Fibroblast of skin of right biceps (primary cell): ENCODE data around the gene DMXL2.
"Not testable (repeated sequence)": the region's sequence is repeated elsewhere in the genome, so short reads cannot be mapped to it uniquely, and the experiment has no call there.

Experiments
- DNase-seq: peaks from one replicate; pipeline ENCODE4 v3.0.0-alpha.2; 2013

Gene DMXL2

GRCh38 chr15:51623386-51623938 lies 891 bp upstream of the DMXL2 start:
- DNase-seq: peak; percentile 21

DNA sequence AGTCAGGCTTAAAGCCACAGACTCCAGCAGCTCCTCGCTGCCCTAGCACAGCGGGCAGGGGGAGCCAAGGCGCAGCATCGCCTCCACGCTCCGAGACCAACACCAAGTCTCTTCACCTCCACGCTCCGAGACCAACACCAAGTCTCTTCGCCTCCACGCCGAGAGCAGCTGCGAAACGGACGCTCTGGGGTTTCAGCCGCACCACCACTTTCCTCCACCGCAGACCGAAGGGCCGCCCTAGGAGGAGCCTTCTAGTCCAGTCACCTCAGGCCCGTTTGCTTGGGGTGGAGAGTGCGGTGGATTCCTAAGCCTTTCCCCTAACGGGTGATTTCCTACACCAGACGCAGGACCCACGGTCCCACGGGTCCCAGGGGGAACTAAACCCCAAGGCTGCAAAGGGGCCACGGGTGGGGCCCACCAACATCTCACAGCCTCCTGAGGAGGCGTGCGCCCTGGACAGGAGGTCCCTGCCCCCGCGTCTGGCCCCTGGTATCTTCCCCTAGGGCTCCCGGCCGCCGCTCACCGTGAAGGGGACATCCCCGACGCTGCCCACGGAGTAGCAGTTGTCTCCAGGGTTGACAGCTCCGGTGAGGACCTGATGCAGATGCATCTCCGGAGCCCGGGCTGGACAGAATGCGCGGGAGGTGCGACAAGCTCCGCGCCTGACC lies 501 bp downstream of the DMXL2 start:
- DNase-seq: peak; percentile 52

DNA sequence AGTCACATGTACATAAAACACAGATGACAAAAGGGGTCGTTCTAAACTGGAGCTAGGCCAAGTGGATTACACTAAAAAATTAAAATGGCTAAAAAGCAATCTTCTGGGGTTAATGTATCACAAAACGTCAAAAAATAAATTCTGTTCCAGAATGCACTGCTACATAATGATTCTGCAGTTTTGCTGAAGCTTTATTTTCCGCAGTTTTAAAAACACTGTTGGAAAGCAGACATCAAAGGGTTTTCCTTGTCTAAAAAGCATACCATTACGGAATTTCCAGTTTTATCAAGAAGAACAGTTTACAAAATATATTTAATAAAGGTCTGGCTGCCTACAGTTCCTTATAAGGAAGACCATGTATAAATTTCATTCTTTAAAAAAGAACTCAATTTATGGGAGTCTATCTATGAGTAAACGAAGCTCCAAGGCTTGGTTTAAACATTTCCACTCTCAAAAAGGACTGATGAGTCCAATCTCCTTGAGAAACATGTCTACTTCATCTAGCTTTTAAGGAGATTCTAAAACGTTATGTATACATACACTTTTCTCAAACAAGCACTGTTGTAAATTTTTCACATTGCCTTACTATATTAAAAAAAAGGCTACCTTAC lies 1.3 kb downstream of the DMXL2 start:
- no peak for DNase-seq

- DNase-seq: no peak
These were observed 1.9 kb downstream of the DMXL2 start for GRCh38 chr15:51620641-51621040.

GRCh38 chr15:51620122-51620521 lies 2.4 kb downstream of the DMXL2 start:
- DNase-seq: no peak

DNA sequence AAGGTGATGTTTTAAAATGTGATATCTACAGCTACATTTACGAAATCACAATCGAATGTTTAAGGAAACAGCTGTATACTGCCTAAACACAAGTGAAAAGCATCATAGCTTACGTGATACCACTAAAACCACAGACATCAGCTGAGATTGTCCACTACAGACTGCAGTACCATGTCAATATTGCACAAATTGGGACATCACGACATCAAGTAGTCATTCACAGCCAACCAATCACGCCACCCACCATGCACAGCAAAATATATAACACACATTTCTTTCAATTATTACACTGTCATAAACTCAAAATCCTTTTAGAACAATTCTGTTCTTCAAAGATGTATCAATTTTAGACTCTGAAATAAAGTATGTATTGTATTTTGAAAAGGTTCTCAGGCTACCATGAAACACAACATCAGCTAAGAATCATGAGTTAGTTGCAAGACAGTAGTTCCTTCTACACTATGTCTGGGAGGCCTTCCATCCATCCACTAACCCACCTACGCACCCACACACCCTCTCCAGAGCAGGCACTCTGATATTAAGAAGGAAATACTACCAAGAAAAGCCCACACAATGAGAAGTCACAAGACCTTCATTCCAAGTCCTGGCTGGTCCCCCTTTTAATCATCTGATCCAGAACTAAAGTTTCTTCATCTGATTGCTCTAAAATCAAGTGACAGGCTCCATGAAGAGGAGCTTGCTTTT lies 3.1 kb downstream of the DMXL2 start:
- DNase-seq: no peak

DNA sequence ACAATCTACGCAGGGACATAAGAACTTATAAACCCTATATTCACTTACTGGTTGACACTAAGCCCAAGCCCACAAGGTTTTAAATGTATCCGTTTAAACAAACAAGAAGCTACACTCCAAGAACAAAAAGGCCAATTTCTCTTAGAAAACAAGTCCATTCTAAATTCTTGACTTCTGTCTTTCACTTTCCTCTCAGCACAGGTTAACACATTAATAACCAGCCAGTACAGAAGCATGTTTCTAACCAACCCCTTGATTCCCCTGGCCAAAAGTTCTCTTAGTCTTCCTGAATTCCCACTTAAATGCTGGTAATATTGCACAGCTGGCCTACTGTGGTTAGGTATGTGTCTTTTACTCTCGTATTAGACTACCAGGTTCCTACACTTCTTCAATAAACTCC lies 4.7 kb downstream of the DMXL2 start:
- no peak for DNase-seq

- DNase-seq: no peak
These were observed 8.6 kb downstream of the DMXL2 start for GRCh38 chr15:51613951-51614350.

- not testable (repeated sequence) for DNase-seq
These were observed 9.9 kb downstream of the DMXL2 start for GRCh38 chr15:51612669-51613068.

DNA sequence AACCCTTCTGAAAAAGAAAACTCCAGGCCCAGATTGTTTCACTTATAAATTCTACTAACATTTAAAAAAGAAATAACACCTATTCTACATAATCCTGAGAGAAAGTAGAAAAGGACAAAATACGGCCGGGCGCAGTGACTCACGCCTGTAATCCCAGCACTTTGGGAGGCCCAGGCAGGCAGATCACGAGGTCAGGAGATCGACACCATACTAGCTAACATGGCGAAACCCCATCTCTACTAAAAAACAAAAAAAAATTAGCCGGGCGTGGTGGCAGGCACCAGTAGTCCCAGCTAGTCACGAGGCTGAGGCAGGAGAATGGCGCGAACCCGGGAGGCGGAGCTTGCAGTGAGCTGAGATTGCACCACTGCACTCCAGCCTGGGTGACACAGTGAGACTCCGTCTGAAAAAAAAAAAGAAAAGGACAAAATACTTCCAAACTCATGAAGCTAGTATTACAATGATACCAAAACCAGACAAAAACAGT lies 19.1 kb downstream of the DMXL2 start:
- not testable (repeated sequence) for DNase-seq

DNA sequence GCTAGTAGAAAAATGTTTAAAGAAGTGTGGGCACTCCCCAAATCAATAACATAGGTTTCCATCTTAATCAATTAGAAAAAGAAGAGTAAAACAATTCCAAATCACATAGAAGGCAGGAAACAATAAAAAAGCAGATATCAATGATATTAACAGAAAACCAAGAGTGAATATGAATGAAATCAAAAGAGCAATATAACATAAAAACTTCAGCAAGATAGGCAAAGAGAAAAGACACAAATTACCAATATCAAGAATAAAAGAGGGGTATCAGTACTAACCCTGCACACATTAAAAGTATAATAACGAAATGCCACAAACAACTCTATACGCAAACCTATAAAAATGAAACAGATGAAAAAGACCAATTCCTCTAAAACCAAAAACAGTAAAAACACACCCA lies 19.6 kb downstream of the DMXL2 start:
- DNase-seq: no peak

- DNase-seq: no peak
These were observed 20.1 kb downstream of the DMXL2 start for GRCh38 chr15:51602484-51602883.

DNA sequence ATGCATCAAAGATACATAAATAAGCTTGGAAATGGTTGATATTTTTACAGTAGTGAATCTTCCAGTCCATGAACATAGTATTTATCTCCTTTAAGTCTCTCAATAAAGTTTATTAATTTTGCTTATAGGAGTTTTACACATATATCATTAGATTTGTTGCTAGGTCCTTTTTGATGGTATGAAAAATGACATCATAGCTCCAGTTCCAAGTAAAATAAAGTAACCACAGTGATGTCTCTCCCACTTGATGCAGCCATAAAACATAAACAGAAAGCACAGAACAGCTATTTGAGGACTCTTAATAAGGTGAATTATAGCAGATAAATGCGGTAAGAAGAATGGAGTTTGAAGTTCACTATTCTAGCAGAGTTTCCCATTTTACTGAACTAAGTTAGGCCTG lies 20.8 kb downstream of the DMXL2 start:
- no peak for DNase-seq

DNA sequence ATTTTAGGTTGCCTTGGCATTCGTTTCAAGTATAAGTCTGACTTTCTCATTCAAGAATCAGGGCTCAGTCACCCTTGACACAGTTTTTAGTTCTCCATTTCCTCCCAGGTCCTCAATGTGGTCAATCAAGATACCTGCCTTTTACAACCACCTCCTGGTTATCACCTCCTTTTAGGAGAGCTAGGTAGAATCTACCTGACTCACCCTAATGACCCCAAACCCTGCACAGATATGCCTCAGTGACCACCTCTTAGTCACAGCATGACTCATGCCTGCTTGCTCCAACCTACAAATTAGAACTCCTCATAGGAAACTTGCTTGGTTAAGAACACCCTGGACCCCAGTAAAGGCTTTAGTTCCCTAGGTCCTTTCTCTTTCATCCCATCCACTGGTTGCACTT lies 22.5 kb downstream of the DMXL2 start:
- peak; percentile 27 for DNase-seq

DNA sequence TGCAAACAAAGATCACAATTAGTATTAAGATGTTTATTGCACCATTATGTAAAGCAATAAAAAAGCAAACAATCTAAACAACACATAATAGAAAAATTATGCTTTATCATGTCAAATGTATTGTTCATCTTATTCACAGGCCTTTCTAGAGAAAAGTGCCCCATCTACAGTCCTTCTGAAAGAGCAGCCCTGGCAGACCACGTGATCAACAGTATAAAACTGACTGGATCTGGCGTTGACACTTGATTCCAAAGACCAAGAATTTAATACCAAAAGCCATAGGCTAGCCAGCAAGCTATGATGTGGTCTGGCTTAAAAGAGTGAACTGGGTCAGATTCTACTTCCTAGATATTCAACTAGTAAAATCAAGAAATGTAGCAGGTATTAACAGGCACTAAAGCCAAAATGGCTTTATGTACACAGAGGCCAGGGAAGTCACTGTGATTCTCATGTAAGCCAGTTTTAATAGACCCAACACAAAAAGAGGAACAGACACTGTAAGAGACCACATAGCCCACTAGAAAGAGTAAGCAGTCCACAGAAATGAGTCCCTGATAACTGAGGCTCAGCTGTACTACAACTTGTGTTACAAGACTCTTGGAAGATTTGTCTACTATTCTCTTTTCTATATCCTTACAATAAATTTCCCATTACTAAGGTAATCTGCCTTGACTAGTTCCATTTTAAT lies 32.5 kb downstream of the DMXL2 start:
- no peak for DNase-seq

- DNase-seq: no peak
These were observed 33.6 kb downstream of the DMXL2 start for GRCh38 chr15:51588966-51589365.

DNA sequence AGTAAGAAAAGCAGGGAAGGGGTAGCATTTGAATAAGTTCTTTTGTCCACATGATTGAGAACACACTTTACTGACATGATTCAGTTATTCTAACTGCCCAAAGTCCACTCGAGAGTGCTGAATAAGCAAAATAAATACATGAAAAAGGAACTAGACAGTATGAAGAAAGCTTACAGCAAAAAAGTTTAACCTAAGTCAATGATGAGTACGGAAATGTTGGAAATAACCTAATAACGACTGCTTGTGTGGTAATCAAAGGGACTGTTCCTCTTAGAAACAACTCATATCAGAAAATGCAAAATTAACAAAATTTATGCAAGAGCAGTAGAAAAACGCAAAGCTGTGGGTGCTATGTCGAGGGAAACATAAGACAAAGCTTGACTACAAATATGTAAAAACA lies 36.6 kb downstream of the DMXL2 start:
- no peak for DNase-seq

- DNase-seq: no peak
These were observed 41.6 kb downstream of the DMXL2 start for GRCh38 chr15:51580982-51581381.

DNA sequence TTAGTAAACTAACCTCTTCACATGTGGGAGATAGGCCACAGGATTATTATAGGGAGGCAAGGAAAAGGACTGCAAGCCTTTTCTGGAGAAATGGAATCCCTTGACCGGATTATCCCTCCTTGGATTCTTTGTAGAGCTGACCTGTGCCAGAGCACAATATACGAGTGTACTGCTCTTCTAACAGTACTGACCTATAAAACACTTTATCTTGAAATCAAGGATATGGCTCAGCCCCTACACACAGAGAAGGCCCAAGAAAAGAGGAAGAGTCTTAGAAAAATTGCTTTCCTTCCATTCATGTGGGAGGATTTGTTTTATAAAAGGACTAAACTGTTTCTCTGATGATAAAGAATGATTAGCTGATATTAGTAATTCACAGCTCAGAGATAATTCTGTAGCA lies 42.2 kb downstream of the DMXL2 start:
- no peak for DNase-seq

DNA sequence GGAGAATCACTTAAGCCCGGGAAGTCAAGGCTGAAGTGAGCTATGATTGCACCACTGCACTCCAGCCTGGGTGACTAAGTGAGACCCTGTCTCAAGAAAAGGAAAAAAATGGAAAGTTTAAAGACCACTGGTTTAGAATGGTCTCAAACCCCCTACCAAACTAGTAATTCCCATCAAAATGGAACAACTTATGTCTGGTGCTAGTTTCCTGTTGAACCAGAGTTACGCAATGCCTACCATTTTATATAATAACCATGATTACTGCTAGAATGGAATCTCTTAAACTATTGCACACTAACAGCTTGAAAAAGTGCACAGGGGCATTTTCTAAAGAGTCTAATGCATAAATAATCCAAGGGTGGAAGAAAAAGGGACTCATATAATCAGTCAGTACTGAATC lies 43.6 kb downstream of the DMXL2 start:
- no peak for DNase-seq

DNA sequence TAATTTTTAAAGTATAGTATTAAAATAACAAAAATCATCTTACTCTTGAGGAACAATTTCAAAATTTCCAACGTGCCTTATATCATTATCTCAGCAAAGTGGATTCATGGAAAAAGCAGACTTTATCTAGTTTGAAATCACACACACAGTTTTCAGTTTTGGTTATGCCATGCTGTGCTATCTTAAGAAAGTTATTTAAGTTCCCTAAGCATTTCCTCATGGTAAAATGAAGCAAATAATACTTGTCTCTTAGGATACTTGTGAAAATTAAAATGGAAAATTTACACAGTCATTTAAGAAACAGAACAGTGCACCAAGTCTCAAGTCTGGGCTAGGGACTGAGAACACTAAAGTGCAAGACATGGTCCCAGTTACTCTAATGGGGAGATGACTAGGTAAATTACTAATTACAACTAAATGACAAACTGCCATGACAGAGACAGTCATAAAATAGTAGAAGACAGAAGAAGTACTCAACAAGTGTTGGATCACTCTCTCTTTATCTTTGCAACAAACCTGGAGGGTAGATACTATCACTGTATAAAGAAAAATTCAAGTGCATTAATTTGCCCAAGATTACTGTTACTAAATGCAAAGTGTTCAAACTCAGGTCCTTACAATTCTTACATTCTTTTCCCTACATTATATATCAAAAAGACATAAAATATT lies 44.8 kb downstream of the DMXL2 start:
- DNase-seq: no peak

- peak; percentile 22 for DNase-seq
These were observed 45.6 kb downstream of the DMXL2 start for GRCh38 chr15:51576911-51577500.
